GM12801 (cell line): ENCODE data around the gene BAZ1B.

Experiments
- CTCF ChIP-seq: IDR thresholded peaks from one replicate; pipeline ENCODE4 v1.5.1; 2011; ENCODE audit warnings: control low read depth; ENCODE audit not compliant: insufficient read length; ENCODE audit errors: extremely low read depth

The BAZ1B gene

GRCh38 chr7:73418113-73418703, 103.9 kb downstream of the BAZ1B start:
- no peak for TF ChIP-seq CTCF

- no peak for TF ChIP-seq CTCF
These were observed 124.4 kb downstream of the BAZ1B start for GRCh38 chr7:73397521-73398281.

- no peak for TF ChIP-seq CTCF
These were observed 126.3 kb downstream of the BAZ1B start for GRCh38 chr7:73395538-73396503.

GRCh38 chr7:73394422-73394821, 127.7 kb downstream of the BAZ1B start:
- TF ChIP-seq CTCF = no peak

GRCh38 chr7:73391396-73391795, 130.7 kb downstream of the BAZ1B start:
- TF ChIP-seq CTCF = no peak
